RWPE1 (cell line): ENCODE measurements around the gene IFRD1.
"Not testable (repeated sequence)": the region's sequence is repeated elsewhere in the genome, so short reads cannot be mapped to it uniquely, and the experiment has no call there.

Experiments
- CTCF ChIA-PET: fragments of 350-600 bp; sonication (Branson Sonifier 250); formaldehyde crosslinking; extraction: SDS; loops from one replicate; lab custom pipeline; 2021; lab: Yijun Ruan, JAX
- POLR2A ChIA-PET: fragments of 400-600 bp; formaldehyde crosslinking; extraction: SDS; loops from one replicate; lab custom pipeline; 2020; ENCODE audit warnings: antibody characterized with exemption; ENCODE audit not compliant: low non-redundant PET; lab: Yijun Ruan, JAX
- DNase-seq: peaks from one replicate; pipeline ENCODE4 v3.0.0; 2012; ENCODE audit warnings: low spot score
- H3K27ac ChIP-seq: fragments of 450-650 bp; 2 replicates; pipeline ENCODE4 v1.5.1; 2017
- TF ChIP-seq, protein P1 (sequence below): fragments of 450-650 bp; conservative IDR thresholded peaks from 2 replicates; pipeline ENCODE4 v1.5.1; 2017; ENCODE audit warnings: low read depth, mild to moderate bottlenecking

The IFRD1 gene

DNA sequence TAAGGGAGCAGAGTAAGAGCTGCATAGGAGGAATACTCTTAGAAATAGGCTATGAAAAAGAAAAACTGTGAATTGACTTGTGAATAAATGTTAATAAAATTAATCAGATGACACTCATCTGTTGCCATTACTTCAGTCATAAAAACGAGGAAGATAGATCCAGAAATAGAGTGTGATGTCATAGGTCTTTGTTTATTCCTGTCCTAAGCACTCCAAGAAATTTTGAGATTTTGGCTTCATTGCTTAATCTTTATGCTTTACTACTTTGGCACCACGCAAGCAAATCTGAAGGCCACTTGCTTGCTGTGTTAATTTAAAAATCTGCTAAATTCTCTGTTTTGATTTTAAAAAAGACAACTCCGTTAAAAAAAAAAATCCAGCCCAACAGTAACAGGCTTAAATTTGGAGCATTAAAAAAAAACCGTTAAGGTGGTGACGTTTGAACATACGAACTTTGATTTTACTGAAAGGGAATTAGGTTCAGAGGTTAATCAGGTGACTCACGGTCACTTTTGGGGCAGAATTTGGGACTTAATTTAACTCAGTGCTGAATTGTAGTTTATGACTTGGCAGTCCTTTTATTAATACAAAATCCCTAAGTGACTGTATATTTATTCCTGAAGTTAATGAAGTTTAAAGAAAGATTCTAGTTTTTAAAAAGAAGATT, 3.4 kb downstream of the IFRD1 start:
- H3K27ac ChIP-seq: peak overlapping the region; percentile 52
- no peak for DNase-seq
- ChIA-PET CTCF (no interaction called here), POLR2A (no interaction called here)
- TF ChIP-seq, protein P1, sequence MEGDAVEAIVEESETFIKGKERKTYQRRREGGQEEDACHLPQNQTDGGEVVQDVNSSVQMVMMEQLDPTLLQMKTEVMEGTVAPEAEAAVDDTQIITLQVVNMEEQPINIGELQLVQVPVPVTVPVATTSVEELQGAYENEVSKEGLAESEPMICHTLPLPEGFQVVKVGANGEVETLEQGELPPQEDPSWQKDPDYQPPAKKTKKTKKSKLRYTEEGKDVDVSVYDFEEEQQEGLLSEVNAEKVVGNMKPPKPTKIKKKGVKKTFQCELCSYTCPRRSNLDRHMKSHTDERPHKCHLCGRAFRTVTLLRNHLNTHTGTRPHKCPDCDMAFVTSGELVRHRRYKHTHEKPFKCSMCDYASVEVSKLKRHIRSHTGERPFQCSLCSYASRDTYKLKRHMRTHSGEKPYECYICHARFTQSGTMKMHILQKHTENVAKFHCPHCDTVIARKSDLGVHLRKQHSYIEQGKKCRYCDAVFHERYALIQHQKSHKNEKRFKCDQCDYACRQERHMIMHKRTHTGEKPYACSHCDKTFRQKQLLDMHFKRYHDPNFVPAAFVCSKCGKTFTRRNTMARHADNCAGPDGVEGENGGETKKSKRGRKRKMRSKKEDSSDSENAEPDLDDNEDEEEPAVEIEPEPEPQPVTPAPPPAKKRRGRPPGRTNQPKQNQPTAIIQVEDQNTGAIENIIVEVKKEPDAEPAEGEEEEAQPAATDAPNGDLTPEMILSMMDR: no peak

DNA sequence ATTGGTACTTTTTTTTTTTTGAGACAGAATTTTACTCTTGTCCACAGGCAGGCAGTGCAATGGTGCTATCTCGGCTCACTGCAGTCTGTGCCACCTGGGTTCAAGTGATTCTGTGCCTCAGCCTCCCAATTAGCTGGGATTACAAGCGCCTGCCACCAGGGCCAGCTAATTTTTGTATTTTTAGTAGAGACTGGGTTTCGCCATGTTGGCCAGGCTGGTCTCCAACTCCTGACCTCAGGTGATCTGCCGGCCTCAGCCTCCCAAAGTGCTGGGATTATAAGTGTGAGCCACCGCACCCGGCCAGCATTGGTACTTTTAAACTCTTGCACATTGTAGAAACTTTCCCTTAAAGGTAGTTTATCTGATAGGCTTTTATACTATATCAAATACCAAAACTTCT, 3.9 kb downstream of the IFRD1 start:
- CTCF ChIA-PET, POLR2A ChIA-PET, DNase-seq: not testable (repeated sequence)
- peak overlapping the region; percentile 52 for H3K27ac ChIP-seq

DNA sequence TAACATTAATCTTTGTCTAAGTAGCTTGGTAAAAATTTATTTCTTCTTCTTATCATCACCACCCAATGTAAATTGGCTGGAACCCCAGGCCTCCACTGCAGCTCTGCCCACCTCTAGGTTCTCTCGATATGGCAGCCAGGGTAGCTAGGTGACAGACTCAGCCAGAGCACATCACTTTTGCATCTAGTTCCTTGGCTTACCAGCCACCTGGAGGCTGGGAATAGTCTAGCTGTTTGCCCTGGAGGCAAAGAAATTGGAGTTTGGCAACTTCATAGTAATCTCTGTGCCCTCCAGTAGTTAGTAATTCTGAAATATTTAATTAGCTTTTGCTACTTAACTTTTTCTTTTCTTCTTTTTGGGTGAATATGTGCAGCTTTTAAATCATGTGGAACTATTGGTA, 9.4 kb downstream of the IFRD1 start:
- DNase-seq: no peak
- no peak overlapping the region; the same call in 1 of the 2 replicates for H3K27ac ChIP-seq
- TF ChIP-seq, protein P1: no peak
- CTCF ChIA-PET: interaction anchor here (0.6 kb wide), 2 partner anchors 155 to 880 kb away, joined by 4 read pairs; no protein-coding TSS in a partner anchor
- POLR2A ChIA-PET: interaction anchor here (1.7 kb wide), 1 partner anchor 9 kb away, joined by 5 read pairs; the partner anchor contains the start of gene IFRD1

DNA sequence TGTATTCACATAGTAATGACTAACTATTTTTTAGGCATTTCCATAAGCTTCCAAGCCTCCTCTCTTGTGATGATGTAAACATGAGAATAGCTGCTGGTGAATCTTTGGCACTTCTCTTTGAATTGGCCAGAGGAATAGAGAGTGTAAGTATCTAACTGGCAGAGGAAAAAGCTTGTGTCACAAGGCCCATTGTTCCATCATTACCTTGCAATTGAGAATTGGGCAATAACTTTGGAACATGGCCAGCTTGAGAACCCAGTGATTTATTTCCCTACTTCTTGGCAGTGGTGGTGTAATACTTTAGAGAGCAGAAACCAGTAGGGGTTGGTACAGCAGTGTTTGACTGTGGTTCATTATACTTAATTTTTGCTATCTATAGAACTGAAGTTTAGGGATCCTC, 12.0 kb downstream of the IFRD1 start:
- CTCF ChIA-PET: interaction anchor here (0.6 to 1.2 kb wide), 4 partner anchors 13 to 358 kb away, joined by 3 to 4 read pairs (median 4); partner anchors contain the start of gene LSMEM1
- peak; percentile 62 for DNase-seq
- TF ChIP-seq, protein P1: no peak
- H3K27ac ChIP-seq: no peak overlapping the region
- POLR2A ChIA-PET: interaction anchor here (1.1 to 1.2 kb wide), 2 partner anchors 11 to 42 kb away, joined by 4 to 5 read pairs; no protein-coding TSS in a partner anchor

DNA sequence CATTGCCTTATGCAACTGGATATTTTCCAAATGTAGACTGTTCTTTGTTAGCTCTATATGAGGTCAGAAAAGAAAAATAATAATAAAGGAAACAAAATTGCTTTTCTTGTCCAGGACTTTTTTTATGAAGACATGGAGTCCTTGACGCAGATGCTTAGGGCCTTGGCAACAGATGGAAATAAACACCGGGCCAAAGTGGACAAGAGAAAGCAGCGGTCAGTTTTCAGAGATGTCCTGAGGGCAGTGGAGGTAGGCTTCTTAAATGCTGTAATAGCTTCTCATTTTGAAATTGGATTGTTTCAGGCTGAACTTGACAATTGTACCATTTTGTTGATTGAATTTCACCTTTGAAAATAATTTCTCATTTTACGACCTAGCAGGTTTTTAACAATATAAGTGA, 17.6 kb downstream of the IFRD1 start:
- DNase-seq: no peak
- H3K27ac ChIP-seq: no peak overlapping the region
- POLR2A ChIA-PET: no interaction called here
- CTCF ChIA-PET: no interaction called here
- TF ChIP-seq, protein P1: no peak

DNA sequence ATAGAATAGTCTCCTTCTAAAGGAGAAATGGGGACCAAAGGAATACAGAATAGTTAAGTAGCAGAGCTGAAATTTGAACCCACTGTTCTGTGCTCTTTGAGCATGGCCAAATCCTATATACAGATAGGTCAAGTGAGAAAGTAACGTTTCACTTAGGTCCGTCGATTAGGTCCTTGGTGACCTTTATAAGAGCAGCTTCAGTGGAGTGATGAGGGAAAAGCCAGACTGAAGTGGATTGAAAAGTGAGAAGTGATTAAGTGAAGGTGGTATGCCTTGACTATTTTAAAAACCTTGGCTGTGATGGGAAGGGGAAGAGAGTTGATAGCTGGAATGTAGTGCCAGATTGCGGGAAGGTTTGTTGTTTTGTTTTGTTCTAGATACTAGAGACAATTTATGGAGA, 19.9 kb downstream of the IFRD1 start:
- ChIA-PET CTCF (interaction anchor here (0.7 kb wide), 1 partner anchor 26 kb away, joined by 3 read pairs; no protein-coding TSS in a partner anchor), POLR2A (no interaction called here)
- no peak overlapping the region for H3K27ac ChIP-seq
- no peak for DNase-seq
- TF ChIP-seq, protein P1: no peak
